Lower leg skin (tissue), 3 donors: Measurements from ENCODE around the gene UBL7.

Source experiments
- POLR2A ChIP-seq, 2 donors: fragments of 450-650 bp; IDR thresholded peaks; one replicate each; pipeline ENCODE4 v1.6.1; 2016 to 2017; ENCODE audit warnings: antibody characterized with exemption in 2 of 2, mild to moderate bottlenecking in 1 of 2, moderate library complexity in 1 of 2
- TF ChIP-seq, protein P1 (sequence below), 3 donors: fragments of 450-650 bp; IDR thresholded peaks; one replicate each; pipeline ENCODE4 v1.5.1; 2016; ENCODE audit warnings: antibody characterized with exemption in 3 of 3, mild to moderate bottlenecking in 3 of 3, moderate library complexity in 2 of 3

DNA sequence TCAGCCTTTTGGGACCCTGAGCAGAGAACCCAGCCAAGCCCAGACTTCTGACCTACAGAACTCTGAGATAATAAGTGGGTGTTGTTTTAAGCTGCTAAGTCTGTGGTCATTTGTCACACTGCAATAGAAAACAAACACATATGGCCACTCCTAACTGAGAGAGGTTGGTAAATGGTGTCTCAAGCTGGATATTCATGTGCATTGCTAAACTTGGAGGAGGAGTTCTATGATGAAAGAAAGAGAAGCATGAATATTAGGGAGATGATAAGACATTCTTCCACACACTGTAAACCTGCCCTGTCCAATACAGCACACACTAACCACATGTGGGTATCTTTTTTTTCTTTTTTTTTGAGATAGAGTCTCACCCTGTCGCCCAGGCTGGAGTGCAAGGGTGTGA, 27.8 kb upstream of the UBL7 start:
- TF ChIP-seq, protein P1, sequence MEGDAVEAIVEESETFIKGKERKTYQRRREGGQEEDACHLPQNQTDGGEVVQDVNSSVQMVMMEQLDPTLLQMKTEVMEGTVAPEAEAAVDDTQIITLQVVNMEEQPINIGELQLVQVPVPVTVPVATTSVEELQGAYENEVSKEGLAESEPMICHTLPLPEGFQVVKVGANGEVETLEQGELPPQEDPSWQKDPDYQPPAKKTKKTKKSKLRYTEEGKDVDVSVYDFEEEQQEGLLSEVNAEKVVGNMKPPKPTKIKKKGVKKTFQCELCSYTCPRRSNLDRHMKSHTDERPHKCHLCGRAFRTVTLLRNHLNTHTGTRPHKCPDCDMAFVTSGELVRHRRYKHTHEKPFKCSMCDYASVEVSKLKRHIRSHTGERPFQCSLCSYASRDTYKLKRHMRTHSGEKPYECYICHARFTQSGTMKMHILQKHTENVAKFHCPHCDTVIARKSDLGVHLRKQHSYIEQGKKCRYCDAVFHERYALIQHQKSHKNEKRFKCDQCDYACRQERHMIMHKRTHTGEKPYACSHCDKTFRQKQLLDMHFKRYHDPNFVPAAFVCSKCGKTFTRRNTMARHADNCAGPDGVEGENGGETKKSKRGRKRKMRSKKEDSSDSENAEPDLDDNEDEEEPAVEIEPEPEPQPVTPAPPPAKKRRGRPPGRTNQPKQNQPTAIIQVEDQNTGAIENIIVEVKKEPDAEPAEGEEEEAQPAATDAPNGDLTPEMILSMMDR (IDR thresholded peaks at IDR 0.05) = no peak
- no peak for TF ChIP-seq POLR2A (IDR thresholded peaks at IDR 0.05)
